ENCODE results near the gene MERTK.
"Not testable (repeated sequence)": the region's sequence is repeated elsewhere in the genome, so short reads cannot be mapped to it uniquely, and the experiment has no call there.

GRCh38 chr2:111911295-111911977 lies 13.0 kb downstream of the MERTK start:
- TF ChIP-seq CTCF (IDR thresholded peaks at IDR 0.05; ENCODE audit: insufficient read depth, low read depth, low read length); EZH2 (IDR thresholded peaks at IDR 0.05; ENCODE audit: insufficient read depth, low read length): not testable (repeated sequence)

All from astrocyte (in vitro differentiated cells and primary cell).